GM11168 (cell line): ENCODE data around the gene BDH1.
"Not testable (repeated sequence)": the region's sequence is repeated elsewhere in the genome, so short reads cannot be mapped to it uniquely, and the experiment has no call there.

Experiments used
- in situ Hi-C: fragments of 300-500 bp; cut with MboI; formaldehyde crosslinking; loops from one replicate; pipeline ENCODE4 v1.12.0; 2022; ENCODE audit warnings: low sequenced_read_pairs; ENCODE audit not compliant: unreplicated experiment

BDH1 gene

GRCh38 chr3:197580253-197580691 lies 24.5 kb upstream of the BDH1 start:
- in situ Hi-C loops: no loop called here

DNA sequence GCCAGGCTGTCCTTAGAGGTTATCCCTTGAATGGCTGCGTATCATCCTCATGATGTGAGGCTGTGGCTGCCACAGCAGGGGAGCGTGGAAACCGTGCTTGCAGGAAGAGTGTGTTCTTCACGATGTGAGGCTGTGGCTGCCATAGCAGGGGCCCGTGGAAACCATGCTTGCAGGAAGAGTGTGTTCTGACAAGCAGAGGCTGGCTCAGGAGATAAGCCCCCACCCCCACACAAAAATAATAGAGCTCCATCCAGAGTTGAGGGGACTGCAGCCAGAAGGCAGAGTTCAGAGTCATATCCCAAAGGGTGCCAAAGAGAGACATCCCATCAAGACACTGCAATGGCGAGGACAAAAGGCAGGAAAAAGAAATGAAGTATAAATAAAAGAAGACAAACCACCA lies 22.6 kb upstream of the BDH1 start:
- in situ Hi-C loops: no loop called here

GRCh38 chr3:197577366-197578074 lies 21.8 kb upstream of the BDH1 start:
- in situ Hi-C loops: no loop called here

DNA sequence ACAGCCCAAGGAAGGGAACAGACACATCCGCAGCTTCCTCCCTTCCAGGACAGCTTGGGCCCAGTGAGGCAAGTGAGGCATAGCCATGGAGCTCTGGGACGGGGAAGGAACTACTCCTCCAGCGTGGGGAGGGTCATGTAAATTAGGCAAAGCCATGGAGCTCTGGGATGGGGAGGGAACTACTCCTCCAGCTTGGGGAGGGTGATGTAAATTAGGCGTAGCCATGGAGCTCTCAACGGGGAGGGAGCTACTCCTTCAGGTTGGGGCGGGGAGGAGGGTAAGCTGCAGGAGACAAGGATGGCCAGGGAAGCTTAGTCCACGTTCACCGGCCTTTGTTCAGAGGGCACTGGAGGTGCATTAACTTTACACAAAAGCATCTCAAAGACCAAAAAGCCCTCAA lies 21.1 kb upstream of the BDH1 start:
- in situ Hi-C loops: no loop called here

DNA sequence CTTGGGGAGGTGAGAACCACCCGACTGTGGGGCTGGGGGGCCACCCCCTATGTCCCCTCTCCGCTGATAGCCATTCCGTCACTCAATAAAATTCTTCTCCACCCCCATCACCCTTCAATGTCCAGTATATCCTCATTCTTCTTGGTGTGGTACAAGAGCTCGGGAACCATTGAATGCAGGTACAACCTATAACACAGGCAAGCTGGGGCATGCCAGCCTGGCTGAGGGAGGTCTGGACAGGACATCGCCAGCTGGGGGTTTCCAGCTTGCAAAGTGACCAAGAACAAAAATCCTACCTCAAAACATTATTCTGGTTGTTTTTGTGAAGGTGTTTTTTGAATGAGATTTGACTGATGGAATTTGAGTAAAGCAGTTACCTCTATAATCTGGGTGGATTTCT lies 19.6 kb upstream of the BDH1 start:
- in situ Hi-C loops: no loop called here

DNA sequence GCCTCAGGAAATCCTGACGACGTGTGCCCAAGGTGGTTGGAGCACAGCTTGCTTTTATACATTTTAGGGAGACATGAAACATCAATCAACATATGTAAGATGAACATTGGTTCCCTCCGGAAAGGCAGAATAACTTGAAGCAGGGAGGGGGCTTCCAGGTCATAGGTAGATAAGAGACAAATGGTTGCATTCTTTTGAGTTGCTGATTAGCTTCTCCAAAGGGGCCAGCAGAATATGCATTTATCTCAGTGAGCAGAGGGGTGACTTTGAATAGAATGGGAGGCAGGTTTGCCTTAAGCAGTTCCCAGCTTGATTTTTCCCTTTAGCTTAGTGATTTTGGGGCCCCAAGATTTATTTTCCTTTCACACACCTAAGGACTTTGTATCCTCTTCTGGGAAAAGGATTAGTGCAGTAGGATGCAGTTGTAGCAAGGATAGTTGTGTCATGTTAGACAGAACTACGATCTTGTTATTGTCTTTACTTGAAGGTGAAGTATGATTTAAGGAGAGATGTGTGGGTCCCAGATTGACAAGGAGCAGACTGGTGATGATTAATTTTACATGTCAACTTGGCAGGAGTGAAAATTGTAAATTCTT lies 18.7 kb upstream of the BDH1 start:
- in situ Hi-C loops: not testable (repeated sequence)

- in situ Hi-C loops: no loop called here
Measured at GRCh38 chr3:197573048-197573767, 17.4 kb upstream of the BDH1 start.

GRCh38 chr3:197571880-197572172 lies 16.1 kb upstream of the BDH1 start:
- in situ Hi-C loops: not testable (repeated sequence)

GRCh38 chr3:197571074-197571879 lies 15.5 kb upstream of the BDH1 start:
- in situ Hi-C loops: not testable (repeated sequence)

- in situ Hi-C loops: not testable (repeated sequence)
Measured at GRCh38 chr3:197569433-197569832, 13.7 kb upstream of the BDH1 start.

DNA sequence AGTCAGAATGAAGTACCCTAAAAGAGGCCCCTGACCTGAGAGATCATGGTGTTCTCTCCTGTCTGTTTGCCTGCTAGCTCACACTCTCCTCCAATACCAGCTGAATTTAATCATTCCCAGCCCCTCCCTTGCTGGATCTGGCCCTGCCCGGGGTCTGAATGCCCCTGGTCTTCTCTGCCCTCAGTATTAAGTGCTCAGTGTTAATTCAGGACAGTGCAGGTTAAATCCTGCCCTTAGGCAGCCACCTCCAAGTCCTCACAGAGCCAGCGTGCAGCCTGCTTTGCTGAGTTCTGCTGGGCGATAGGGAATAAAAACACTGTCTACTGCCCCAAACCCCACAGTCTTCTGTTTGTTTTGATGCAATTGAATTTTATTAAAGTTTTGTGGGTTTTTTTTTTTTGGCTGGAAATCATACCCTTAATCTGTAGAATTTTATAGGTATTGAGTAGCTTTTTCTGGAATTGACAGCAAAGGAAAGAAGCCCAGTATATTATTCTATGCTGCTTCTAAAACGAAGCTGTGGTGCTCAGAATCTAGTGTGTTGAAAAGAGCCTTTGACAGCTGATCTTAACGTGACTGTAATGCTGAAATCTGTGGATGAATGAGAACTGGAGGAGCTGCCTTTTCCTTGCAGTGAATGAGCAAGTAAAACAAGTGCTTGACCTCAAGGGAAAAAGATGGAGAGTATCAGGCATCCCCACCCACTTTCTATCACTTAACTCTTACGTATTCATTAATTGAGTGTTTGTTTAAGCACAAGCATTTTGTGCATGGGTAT lies 12.3 kb upstream of the BDH1 start:
- in situ Hi-C loops: no loop called here

GRCh38 chr3:197566155-197566554 lies 10.4 kb upstream of the BDH1 start:
- in situ Hi-C loops: not testable (repeated sequence)

DNA sequence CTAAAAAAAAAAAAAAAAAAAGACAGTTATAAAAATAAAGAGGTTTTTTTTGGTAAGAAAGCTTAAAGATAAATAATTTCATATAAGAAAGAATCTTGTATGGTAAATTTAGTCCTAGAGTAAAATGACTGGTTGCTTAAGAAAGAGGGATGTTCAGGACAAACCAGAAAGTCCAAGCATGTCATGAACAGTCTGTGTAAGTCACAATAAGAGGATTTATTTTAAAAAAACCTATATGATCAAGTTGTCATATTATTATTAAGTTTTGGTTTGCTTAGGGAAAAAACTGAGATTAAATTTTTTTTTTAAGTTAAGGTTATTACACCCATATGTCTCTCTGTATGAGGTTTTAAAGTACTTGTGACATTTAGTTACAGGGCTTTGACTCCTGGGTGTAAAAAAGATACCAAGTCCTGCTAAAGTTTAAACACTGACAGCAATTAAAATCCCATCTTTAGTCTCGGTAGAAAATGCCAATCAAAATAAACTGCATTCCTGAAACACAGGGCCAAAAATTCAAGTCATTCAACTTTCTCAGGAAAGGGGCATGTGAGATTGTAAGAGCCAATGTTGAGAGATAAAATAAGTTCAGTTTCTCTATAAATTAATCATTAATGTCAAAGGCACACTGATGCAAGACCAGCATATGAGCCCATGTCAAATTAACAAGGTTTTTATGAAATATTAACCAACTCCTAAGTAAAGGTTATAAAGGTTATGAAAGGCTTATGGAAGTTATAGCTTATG lies 8.5 kb upstream of the BDH1 start:
- in situ Hi-C loops: no loop called here

- in situ Hi-C loops: no loop called here
Measured at GRCh38 chr3:197562398-197563251, 6.9 kb upstream of the BDH1 start.

- in situ Hi-C loops: no loop called here
Measured at GRCh38 chr3:197561926-197562325, 6.2 kb upstream of the BDH1 start.

DNA sequence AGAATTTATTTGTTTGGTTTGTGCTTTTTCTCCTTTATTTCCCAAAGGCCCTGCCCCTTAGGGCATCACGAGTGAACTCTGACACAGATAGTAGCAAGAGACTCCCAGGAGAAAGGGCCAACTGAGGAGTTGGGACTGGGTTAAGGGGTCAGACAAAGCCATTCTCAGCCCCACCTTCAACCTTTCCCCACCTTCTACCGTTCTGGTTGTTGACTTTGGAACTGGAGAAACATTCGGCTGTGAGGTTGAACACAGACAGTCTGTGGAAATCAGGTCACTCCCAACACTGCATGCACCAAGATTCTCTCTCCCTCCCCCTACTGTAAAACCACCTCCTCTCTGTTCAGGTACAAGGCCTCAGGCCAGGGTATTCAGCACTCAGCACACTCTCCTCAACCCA lies 3.9 kb upstream of the BDH1 start:
- in situ Hi-C loops: no loop called here

GRCh38 chr3:197554562-197555280 lies 1.0 kb downstream of the BDH1 start:
- in situ Hi-C loops: no loop called here

GRCh38 chr3:197554196-197554561 lies 1.6 kb downstream of the BDH1 start:
- in situ Hi-C loops: no loop called here
